PC-9 (cell line): ENCODE measurements around the gene THAP8. TPM values are rescaled to one million over a fixed set of nuclear protein-coding genes. Genes with fewer than 3 reads are reported as not detected.

Experiments used
- BruUV-seq: library from RNA; stranded (reverse); fragments of 400-500 nt; replicated peaks from 2 replicates; lab custom pipeline; 2021; lab: Mats Ljungman, UMichigan
- CTCF ChIA-PET: fragments of 300-600 bp; sonication (Branson Sonifier 250); formaldehyde crosslinking; loops from one replicate; lab custom pipeline; 2022; ENCODE audit warnings: antibody characterized with exemption; lab: Charles Lee
- POLR2A ChIA-PET: fragments of 300-600 bp; sonication (Branson Sonifier 250); formaldehyde crosslinking; loops from one replicate; lab custom pipeline; 2022; ENCODE audit warnings: antibody characterized with exemption; ENCODE audit not compliant: unreplicated experiment; lab: Charles Lee
- DNase-seq, 2 experiments: peaks; one replicate each; pipeline versions ENCODE4 v3.0.0 to v3.0.0-alpha.2; 2015 to 2022; ENCODE audit warnings: mixed read lengths in 1 of 2
- H2AFZ ChIP-seq: fragments of 200-600 bp; sonication (generic); 2 replicates; pipeline ENCODE4 v1.8.1; 2017; ENCODE audit warnings: antibody characterized with exemption
- H3F3A ChIP-seq: fragments of 200-600 bp; sonication (generic); 2 replicates; pipeline ENCODE4 v1.8.1; 2017; ENCODE audit warnings: antibody characterized with exemption, mild to moderate bottlenecking, low read depth; ENCODE audit not compliant: insufficient read depth
- H3K27ac ChIP-seq: fragments of 200-600 bp; sonication (generic); 2 replicates; pipeline ENCODE4 v1.6.1; 2016; ENCODE audit warnings: mixed run types
- H3K27me3 ChIP-seq: fragments of 200-600 bp; sonication (generic); 2 replicates; pipeline ENCODE4 v1.6.1; 2016; ENCODE audit warnings: low read depth, mixed run types; ENCODE audit not compliant: insufficient read depth
- H3K36me3 ChIP-seq: fragments of 200-600 bp; sonication (generic); 2 replicates; pipeline ENCODE4 v1.6.1; 2016; ENCODE audit warnings: low read depth, mixed run types
- H3K4me1 ChIP-seq: fragments of 200-600 bp; sonication (generic); replicated peaks from 2 replicates; pipeline ENCODE4 v1.6.1; 2016; ENCODE audit warnings: mixed run types; ENCODE audit not compliant: insufficient read depth
- H3K4me2 ChIP-seq: fragments of 200-600 bp; sonication (generic); 2 replicates; pipeline ENCODE4 v1.6.1; 2017; ENCODE audit warnings: mixed run types
- H3K4me3 ChIP-seq: fragments of 200-600 bp; sonication (generic); 2 replicates; pipeline ENCODE4 v1.6.1; 2016; ENCODE audit warnings: mixed run types
- H3K79me2 ChIP-seq: fragments of 200-600 bp; sonication (generic); 2 replicates; pipeline ENCODE4 v1.6.1; 2017; ENCODE audit warnings: low read depth, mixed run types
- H3K9me2 ChIP-seq: fragments of 200-600 bp; sonication (generic); 2 replicates; pipeline ENCODE4 v1.8.1; 2017; ENCODE audit warnings: mild to moderate bottlenecking; ENCODE audit not compliant: insufficient read depth
- H3K9me3 ChIP-seq: fragments of 200-600 bp; sonication (generic); 2 replicates; pipeline ENCODE4 v1.8.1; 2016; ENCODE audit warnings: low read depth; ENCODE audit not compliant: insufficient read depth
- H4K20me1 ChIP-seq: fragments of 200-600 bp; sonication (generic); 2 replicates; pipeline ENCODE4 v1.8.1; 2017; ENCODE audit not compliant: insufficient read depth
- CTCF ChIP-seq: fragments of 200-600 bp; sonication (generic); conservative IDR thresholded peaks from 2 replicates; pipeline ENCODE4 v1.6.1; 2017; ENCODE audit warnings: mixed run types, antibody characterized with exemption, mild to moderate bottlenecking, moderate library complexity
- EZH2 ChIP-seq: fragments of 200-600 bp; sonication (generic); IDR thresholded peaks from 2 replicates; pipeline ENCODE4 v1.8.0; 2017; ENCODE audit warnings: antibody characterized with exemption, low read depth
- intact Hi-C: fragments of 100-400 bp; cut with micrococcal nuclease; formaldehyde crosslinking; loops from one replicate; pipeline ENCODE4 v1.10.0; 2022; ENCODE audit not compliant: unreplicated experiment
- total RNA-seq: library from RNA; stranded (reverse); gene quantifications from 2 replicates; pipeline ENCODE4 v1.2.3, GENCODE V29; 2021

The THAP8 gene
- total RNA-seq, 1 experiment from 2014 or later: 5.2 TPM

GRCh38 chr19:36049080-36049698, 4.9 kb downstream of the THAP8 start:
- no peaks in the 10 kb centered on the region for H3K27me3 ChIP-seq
- TF ChIP-seq CTCF (no peak), EZH2 (no peak)
- POLR2A ChIA-PET: no interaction called here
- no peaks in the 10 kb centered on the region for H4K20me1 ChIP-seq
- 0 out of 2 replicates have a peak, but pooled peaks cover 5% of the 10 kb centered on the region for H3K4me1 ChIP-seq
- H3K36me3 ChIP-seq: no peaks in the 10 kb centered on the region
- H3K79me2 ChIP-seq: no peaks in the 10 kb centered on the region
- H3K4me3 ChIP-seq: no peak overlapping the region
- H3K9me2 ChIP-seq: no peaks in the 10 kb centered on the region
- H3F3A ChIP-seq: peaks cover 21% of the 10 kb centered on the region; the same call in 1 of the 2 replicates
- no peak overlapping the region for H2AFZ ChIP-seq
- DNase-seq: no peak
- H3K9me3 ChIP-seq: no peaks in the 10 kb centered on the region
- no TSS peak for BruUV-seq
- H3K27ac ChIP-seq: no peak overlapping the region
- CTCF ChIA-PET: no interaction called here
- no peak overlapping the region for H3K4me2 ChIP-seq
- intact Hi-C loops: no loop called here

GRCh38 chr19:36047835-36048234, 6.2 kb downstream of the THAP8 start:
- BruUV-seq: no TSS peak
- no peaks in the 10 kb centered on the region for H3K27me3 ChIP-seq
- no peaks in the 10 kb centered on the region for H3K36me3 ChIP-seq
- intact Hi-C loops: no loop called here
- no peak for DNase-seq
- H3K27ac ChIP-seq: no peak overlapping the region
- CTCF ChIA-PET: no interaction called here
- H2AFZ ChIP-seq: no peak overlapping the region
- H3F3A ChIP-seq: peaks cover 10% of the 10 kb centered on the region; the same call in 1 of the 2 replicates
- no peaks in the 10 kb centered on the region for H3K79me2 ChIP-seq
- TF ChIP-seq CTCF (no peak), EZH2 (no peak)
- H3K4me2 ChIP-seq: no peak overlapping the region
- no peaks in the 10 kb centered on the region for H3K9me3 ChIP-seq
- H3K9me2 ChIP-seq: no peaks in the 10 kb centered on the region
- no peaks in the 10 kb centered on the region for H4K20me1 ChIP-seq
- POLR2A ChIA-PET: no interaction called here
- 0 out of 2 replicates have a peak, but pooled peaks cover 2% of the 10 kb centered on the region for H3K4me1 ChIP-seq
- H3K4me3 ChIP-seq: no peak overlapping the region

GRCh38 chr19:36046443-36047050, 7.5 kb downstream of the THAP8 start:
- POLR2A ChIA-PET: no interaction called here
- Histone ChIP-seq H3K4me3 (no peak overlapping the region), H3K9me2 (no peaks in the 10 kb centered on the region), H4K20me1 (no peaks in the 10 kb centered on the region), H3K27ac (no peak overlapping the region), H3K27me3 (no peaks in the 10 kb centered on the region), H2AFZ (no peak overlapping the region), H3K9me3 (no peaks in the 10 kb centered on the region), H3K79me2 (no peaks in the 10 kb centered on the region), H3K36me3 (no peaks in the 10 kb centered on the region), H3K4me1 (peaks cover 2% of the 10 kb centered on the region), H3K4me2 (no peak overlapping the region), H3F3A (peaks cover 1% of the 10 kb centered on the region; the same call in 1 of the 2 replicates)
- TF ChIP-seq CTCF (no peak), EZH2 (no peak)
- no TSS peak for BruUV-seq
- no peak for DNase-seq
- intact Hi-C loops: no loop called here
- CTCF ChIA-PET: no interaction called here
